AG10803 (cell line): Measurements from ENCODE around the gene ZBTB17.

Experiments
- DNase-seq: peaks from one replicate; pipeline ENCODE4 v3.0.0; 2010; ENCODE audit warnings: low read depth
- H3K4me3 ChIP-seq: 2 replicates; pipeline ENCODE4 v1.5.1; 2011; ENCODE audit warnings: mild to moderate bottlenecking, low read length, control low read depth
- CTCF ChIP-seq: conservative IDR thresholded peaks from 2 replicates; pipeline ENCODE4 v1.5.1; 2011; ENCODE audit warnings: mild to moderate bottlenecking, low read length, control low read depth, inconsistent platforms

The ZBTB17 gene

GRCh38 chr1:15998929-15999328, 23.0 kb upstream of the ZBTB17 start:
- no peak overlapping the region for H3K4me3 ChIP-seq
- no peak for DNase-seq
- no peak for TF ChIP-seq CTCF

GRCh38 chr1:15997637-15998280, 21.9 kb upstream of the ZBTB17 start:
- H3K4me3 ChIP-seq = no peak overlapping the region
- TF ChIP-seq CTCF = no peak
- no peak for DNase-seq

GRCh38 chr1:15997076-15997585, 21.2 kb upstream of the ZBTB17 start:
- no peak for TF ChIP-seq CTCF
- H3K4me3 ChIP-seq = no peak overlapping the region
- no peak for DNase-seq

- peak; percentile 96 for TF ChIP-seq CTCF
- H3K4me3 ChIP-seq = no peak overlapping the region
- peak; percentile 73 for DNase-seq
These were observed 18.9 kb upstream of the ZBTB17 start for GRCh38 chr1:15994590-15995351.

GRCh38 chr1:15994081-15994480, 18.2 kb upstream of the ZBTB17 start:
- no peak for TF ChIP-seq CTCF
- H3K4me3 ChIP-seq = no peak overlapping the region
- DNase-seq = no peak

GRCh38 chr1:15993666-15994065, 17.8 kb upstream of the ZBTB17 start:
- no peak for DNase-seq
- H3K4me3 ChIP-seq = no peak overlapping the region
- TF ChIP-seq CTCF = no peak
